Daoy (cell line): Measurements from ENCODE around the gene CST7. TPM values are rescaled to one million over a fixed set of nuclear protein-coding genes. Genes with fewer than 3 reads are reported as not detected.
"Not testable (repeated sequence)": the region's sequence is repeated elsewhere in the genome, so short reads cannot be mapped to it uniquely, and the experiment has no call there.

Experiments
- DNase-seq: peaks from one replicate; pipeline ENCODE4 v3.0.0-alpha.2; 2015; ENCODE audit warnings: low read depth
- total RNA-seq: library from RNA; depleted of rRNA; stranded (reverse); fragments of >200 nt; shearing (Covaris generic); gene quantifications from 2 replicates; pipeline ENCODE4 v1.2.3, GENCODE V29; 2014

The CST7 gene
- total RNA-seq, 1 experiment from 2014 or later = not detected

- DNase-seq = no peak
These were observed 37.5 kb downstream of the CST7 start for GRCh38 chr20:24986436-24987015.

- no peak for DNase-seq
These were observed 38.2 kb downstream of the CST7 start for GRCh38 chr20:24987244-24987643.

- no peak for DNase-seq
These were observed 39.1 kb downstream of the CST7 start for GRCh38 chr20:24987873-24988835.

- no peak for DNase-seq
These were observed 40.1 kb downstream of the CST7 start for GRCh38 chr20:24989162-24989561.

- DNase-seq = no peak
These were observed 41.8 kb downstream of the CST7 start for GRCh38 chr20:24990810-24991252.

GRCh38 chr20:24991897-24992486, 42.9 kb downstream of the CST7 start:
- peak; percentile 29 for DNase-seq

GRCh38 chr20:24992487-24993205, 43.6 kb downstream of the CST7 start, which contains the start of gene APMAP:
Gene APMAP, minus strand, starts transcription at chr20:24992751. Its CDS starts 63 bp downstream, at chr20:24992688.
- DNase-seq = peak; percentile 96

GRCh38 chr20:24993337-24994185, 44.5 kb downstream of the CST7 start:
- DNase-seq = no peak

GRCh38 chr20:24994186-24994465, 45.1 kb downstream of the CST7 start:
- DNase-seq = no peak

GRCh38 chr20:24994470-24995368, 45.6 kb downstream of the CST7 start:
- peak; percentile 69 for DNase-seq

- DNase-seq = peak; percentile 13
These were observed 46.8 kb downstream of the CST7 start for GRCh38 chr20:24995741-24996448.

GRCh38 chr20:24996449-24997377, 47.6 kb downstream of the CST7 start:
- no peak for DNase-seq

GRCh38 chr20:24998121-24998520, 49.1 kb downstream of the CST7 start:
- DNase-seq = no peak

GRCh38 chr20:24998631-24999445, 49.8 kb downstream of the CST7 start:
- DNase-seq = no peak

GRCh38 chr20:24999568-24999967, 50.5 kb downstream of the CST7 start:
- DNase-seq = no peak

- DNase-seq = peak; percentile 45
These were observed 51.3 kb downstream of the CST7 start for GRCh38 chr20:25000268-25000801.

GRCh38 chr20:25001323-25001722, 52.3 kb downstream of the CST7 start:
- not testable (repeated sequence) for DNase-seq
